ENCODE data around the gene NAA80.

DNA sequence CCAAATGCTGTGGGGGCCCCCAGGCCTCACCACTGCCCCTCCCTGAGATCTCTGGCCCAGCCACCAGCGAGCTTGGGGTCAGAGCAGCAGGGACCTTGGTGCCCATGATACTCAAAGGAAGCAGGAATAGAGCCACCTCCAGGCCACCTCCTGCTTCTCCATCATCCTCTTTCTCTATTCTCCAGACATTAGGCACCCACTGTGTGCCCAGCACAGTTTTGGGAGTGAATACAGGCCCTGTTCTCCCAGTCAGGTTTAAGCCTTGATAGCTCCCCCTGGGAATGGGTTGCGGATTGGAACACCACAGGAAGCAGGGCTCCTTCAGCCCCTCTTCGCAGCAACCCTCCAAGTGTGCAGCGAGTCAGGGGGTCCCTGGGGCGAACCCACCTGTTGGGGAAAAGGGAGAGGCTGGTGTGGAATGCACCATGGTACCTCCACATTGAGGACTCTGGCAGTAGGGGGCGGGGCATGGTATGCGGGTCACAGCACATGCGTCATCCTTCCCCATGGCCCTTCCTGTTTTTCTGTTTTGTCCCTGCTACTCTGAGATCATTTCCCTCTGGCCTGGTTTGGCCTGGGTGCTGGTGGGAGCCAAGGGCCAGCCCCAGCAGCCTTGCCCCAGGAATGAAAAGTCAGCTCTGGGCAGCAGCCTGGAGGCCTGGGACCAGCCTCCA lies 44.5 kb downstream of the NAA80 start:
- TF ChIP-seq, protein P1, sequence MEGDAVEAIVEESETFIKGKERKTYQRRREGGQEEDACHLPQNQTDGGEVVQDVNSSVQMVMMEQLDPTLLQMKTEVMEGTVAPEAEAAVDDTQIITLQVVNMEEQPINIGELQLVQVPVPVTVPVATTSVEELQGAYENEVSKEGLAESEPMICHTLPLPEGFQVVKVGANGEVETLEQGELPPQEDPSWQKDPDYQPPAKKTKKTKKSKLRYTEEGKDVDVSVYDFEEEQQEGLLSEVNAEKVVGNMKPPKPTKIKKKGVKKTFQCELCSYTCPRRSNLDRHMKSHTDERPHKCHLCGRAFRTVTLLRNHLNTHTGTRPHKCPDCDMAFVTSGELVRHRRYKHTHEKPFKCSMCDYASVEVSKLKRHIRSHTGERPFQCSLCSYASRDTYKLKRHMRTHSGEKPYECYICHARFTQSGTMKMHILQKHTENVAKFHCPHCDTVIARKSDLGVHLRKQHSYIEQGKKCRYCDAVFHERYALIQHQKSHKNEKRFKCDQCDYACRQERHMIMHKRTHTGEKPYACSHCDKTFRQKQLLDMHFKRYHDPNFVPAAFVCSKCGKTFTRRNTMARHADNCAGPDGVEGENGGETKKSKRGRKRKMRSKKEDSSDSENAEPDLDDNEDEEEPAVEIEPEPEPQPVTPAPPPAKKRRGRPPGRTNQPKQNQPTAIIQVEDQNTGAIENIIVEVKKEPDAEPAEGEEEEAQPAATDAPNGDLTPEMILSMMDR (conservative IDR thresholded peaks at IDR 0.05; ENCODE audit: low read depth, low read length), result no peak
- TF ChIP-seq EZH2 (IDR thresholded peaks at IDR 0.05; ENCODE audit: low read length, unreplicated experiment), result no peak
- TF ChIP-seq EZH2phosphoT487 (IDR thresholded peaks at IDR 0.05; ENCODE audit: borderline replicate concordance, low read length), result no peak

Measured in PC-3 (cell line).